Activated naive CD8-positive, alpha-beta T cell treated with anti-CD3 and anti-CD28 coated beads for 36 hours (primary cell): ENCODE measurements around the gene TNFAIP8L1. TPM values are rescaled to one million over a fixed set of nuclear protein-coding genes. Genes with fewer than 3 reads are reported as not detected.

ENCODE experiments used
- DNase-seq: peaks from one replicate; pipeline ENCODE4 v3.0.0; 2021
- H3K27ac Mint-ChIP-seq: one replicate; pipeline ENCODE4 v1.8.0; 2022; ENCODE audit warnings: mild to moderate bottlenecking, moderate library complexity, mixed read lengths
- H3K27me3 Mint-ChIP-seq: one replicate; pipeline ENCODE4 v1.8.0; 2022; ENCODE audit warnings: mild to moderate bottlenecking, mixed read lengths
- H3K36me3 Mint-ChIP-seq: one replicate; pipeline ENCODE4 v1.8.0; 2021; ENCODE audit warnings: mild to moderate bottlenecking, mixed read lengths
- H3K4me1 Mint-ChIP-seq: one replicate; pipeline ENCODE4 v1.8.0; 2021; ENCODE audit warnings: mixed read lengths
- H3K4me3 Mint-ChIP-seq: one replicate; pipeline ENCODE4 v1.8.0; 2022; ENCODE audit warnings: mild to moderate bottlenecking, moderate library complexity, mixed read lengths
- H3K9me3 Mint-ChIP-seq: one replicate; pipeline ENCODE4 v1.8.0; 2022; ENCODE audit warnings: mixed read lengths
- total RNA-seq, 2 experiments: library from RNA; stranded (reverse); gene quantifications; one replicate each; pipeline ENCODE4 v1.2.3, GENCODE V29; 2021

TNFAIP8L1 gene
- total RNA-seq, 2 experiments from 2014 or later, result 10.7 to 11.3 TPM

- no peak overlapping the region for H3K4me3 Mint-ChIP-seq
- DNase-seq, result no peak
- no peak overlapping the region for H3K27ac Mint-ChIP-seq
- peaks cover 2% of the 10 kb centered on the region for H3K4me1 Mint-ChIP-seq
- H3K9me3 Mint-ChIP-seq, result no peaks in the 10 kb centered on the region
- H3K27me3 Mint-ChIP-seq, result peaks cover 29% of the 10 kb centered on the region
- H3K36me3 Mint-ChIP-seq, result no peaks in the 10 kb centered on the region
Observed at GRCh38 chr19:4602173-4602788, 37.0 kb upstream of the TNFAIP8L1 start.

GRCh38 chr19:4602915-4603314 lies 36.4 kb upstream of the TNFAIP8L1 start:
- Mint-ChIP-seq H3K4me1 (no peaks in the 10 kb centered on the region), H3K27me3 (peaks cover 28% of the 10 kb centered on the region), H3K9me3 (no peaks in the 10 kb centered on the region), H3K27ac (no peak overlapping the region), H3K4me3 (no peak overlapping the region), H3K36me3 (no peaks in the 10 kb centered on the region)
- no peak for DNase-seq

DNA sequence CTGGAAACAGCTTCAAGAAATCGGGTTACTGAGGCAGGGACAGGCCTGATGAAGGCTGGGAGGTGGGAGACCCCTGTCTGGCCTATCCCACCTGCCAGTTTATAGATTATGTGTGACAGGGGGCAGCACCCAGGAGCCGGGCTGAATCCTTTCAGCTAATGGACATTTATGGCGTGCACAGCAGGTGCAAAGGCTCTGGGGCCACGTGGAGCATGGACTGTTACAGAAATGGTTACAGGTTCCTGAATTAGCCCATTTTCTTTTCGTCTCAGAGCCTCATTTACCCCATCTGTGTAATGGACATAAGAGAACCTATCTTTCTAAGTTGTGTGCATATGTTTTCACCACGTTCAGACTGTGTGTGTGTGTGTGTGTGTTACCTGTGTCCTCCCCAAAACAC lies 34.4 kb upstream of the TNFAIP8L1 start:
- Mint-ChIP-seq H3K36me3 (no peaks in the 10 kb centered on the region), H3K4me3 (no peak overlapping the region), H3K27me3 (peaks cover 21% of the 10 kb centered on the region), H3K27ac (no peak overlapping the region), H3K4me1 (no peaks in the 10 kb centered on the region), H3K9me3 (no peaks in the 10 kb centered on the region)
- no peak for DNase-seq

GRCh38 chr19:4606181-4606580 lies 33.1 kb upstream of the TNFAIP8L1 start:
- Mint-ChIP-seq H3K27ac (no peak overlapping the region), H3K36me3 (no peaks in the 10 kb centered on the region), H3K4me1 (no peaks in the 10 kb centered on the region), H3K9me3 (no peaks in the 10 kb centered on the region), H3K4me3 (no peak overlapping the region), H3K27me3 (peaks cover 34% of the 10 kb centered on the region)
- DNase-seq, result no peak

DNA sequence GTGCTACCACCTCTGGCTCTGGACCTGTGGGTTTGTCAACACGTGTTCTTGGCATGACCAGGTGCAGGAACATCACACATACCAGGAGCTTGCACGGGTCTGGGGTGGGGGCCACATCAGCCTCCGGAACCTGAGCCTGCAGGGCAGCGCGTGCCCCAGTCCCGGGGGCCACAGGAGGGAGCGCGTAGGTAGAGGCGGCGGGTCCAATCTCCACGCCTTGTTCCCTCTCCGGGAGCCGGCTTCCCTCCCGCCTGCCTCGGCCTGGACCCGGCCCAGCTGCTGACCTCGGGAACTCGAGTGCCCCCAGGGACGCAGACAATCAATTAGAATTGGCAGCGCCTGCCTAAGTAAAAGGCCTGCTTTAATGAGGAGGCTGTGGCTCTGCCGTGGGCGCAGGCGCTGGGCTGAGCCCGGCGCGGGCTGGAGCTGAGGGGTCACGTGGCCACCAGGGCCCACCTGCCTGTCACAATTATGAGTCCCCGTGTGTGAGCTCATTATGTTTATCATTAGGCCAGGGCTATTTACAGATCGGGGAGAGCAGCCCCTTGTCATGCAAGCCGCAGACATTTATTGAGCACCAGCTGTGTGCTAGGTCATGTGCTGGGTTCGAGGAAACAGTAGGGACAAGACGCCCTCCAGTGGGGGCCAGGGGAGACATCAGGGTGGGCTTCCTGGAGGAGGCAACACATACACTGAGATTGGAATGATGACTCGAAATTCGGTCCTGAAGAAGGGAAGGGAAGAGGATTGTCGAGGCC lies 32.2 kb upstream of the TNFAIP8L1 start:
- H3K4me1 Mint-ChIP-seq, result no peaks in the 10 kb centered on the region
- no peak overlapping the region for H3K4me3 Mint-ChIP-seq
- peaks cover 34% of the 10 kb centered on the region for H3K27me3 Mint-ChIP-seq
- H3K36me3 Mint-ChIP-seq, result no peaks in the 10 kb centered on the region
- no peaks in the 10 kb centered on the region for H3K9me3 Mint-ChIP-seq
- H3K27ac Mint-ChIP-seq, result no peak overlapping the region
- DNase-seq, result no peak

DNA sequence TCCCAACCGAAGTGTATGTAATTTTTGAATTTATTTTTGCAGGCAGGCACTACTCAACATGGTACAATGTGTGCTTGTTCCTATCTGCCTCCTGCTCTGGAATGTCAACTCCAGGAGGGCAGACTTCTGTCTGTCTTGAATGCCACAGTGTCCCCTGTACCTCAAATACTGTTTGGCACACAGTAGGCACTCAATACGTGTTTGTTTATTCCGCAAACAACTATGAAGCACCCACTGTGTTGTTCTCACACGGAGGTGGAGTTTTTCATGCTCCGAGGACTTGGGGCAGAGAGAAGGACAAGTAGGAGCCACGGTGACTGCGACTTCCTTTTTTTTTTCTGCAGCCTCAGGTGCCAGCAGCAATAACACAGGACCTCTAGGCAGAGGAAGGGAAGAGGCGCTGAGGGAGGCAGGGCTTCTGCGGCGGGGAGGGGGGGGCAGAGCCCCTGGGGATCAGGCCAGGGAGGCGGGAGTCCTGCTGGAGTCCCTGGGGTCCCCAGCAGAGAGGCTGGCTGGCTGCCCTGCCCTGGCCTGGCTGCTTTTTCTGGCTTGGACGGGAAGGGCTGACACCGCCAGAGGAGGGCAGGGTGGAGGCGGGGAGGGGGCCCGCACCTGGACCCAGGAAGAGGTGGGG lies 29.3 kb upstream of the TNFAIP8L1 start:
- Mint-ChIP-seq H3K4me1 (no peaks in the 10 kb centered on the region), H3K36me3 (no peaks in the 10 kb centered on the region), H3K4me3 (no peak overlapping the region), H3K27ac (no peak overlapping the region), H3K27me3 (peaks cover 34% of the 10 kb centered on the region), H3K9me3 (no peaks in the 10 kb centered on the region)
- no peak for DNase-seq

GRCh38 chr19:4613254-4613751 lies 26.0 kb upstream of the TNFAIP8L1 start:
- Mint-ChIP-seq H3K36me3 (no peaks in the 10 kb centered on the region), H3K27ac (no peak overlapping the region)
- no peak for DNase-seq

GRCh38 chr19:4618019-4618418 lies 21.3 kb upstream of the TNFAIP8L1 start:
- H3K27ac Mint-ChIP-seq, result no peak overlapping the region
- no peak overlapping the region for H3K4me3 Mint-ChIP-seq
- no peaks in the 10 kb centered on the region for H3K9me3 Mint-ChIP-seq
- no peaks in the 10 kb centered on the region for H3K4me1 Mint-ChIP-seq
- peaks cover 36% of the 10 kb centered on the region for H3K27me3 Mint-ChIP-seq
- DNase-seq, result no peak
- H3K36me3 Mint-ChIP-seq, result no peaks in the 10 kb centered on the region

More at GRCh38 chr19:4613254-4613751, 26.0 kb upstream of the TNFAIP8L1 start:
- Mint-ChIP-seq H3K27me3 (peaks cover 26% of the 10 kb centered on the region), H3K4me3 (no peak overlapping the region), H3K4me1 (no peaks in the 10 kb centered on the region), H3K9me3 (no peaks in the 10 kb centered on the region)

DNA sequence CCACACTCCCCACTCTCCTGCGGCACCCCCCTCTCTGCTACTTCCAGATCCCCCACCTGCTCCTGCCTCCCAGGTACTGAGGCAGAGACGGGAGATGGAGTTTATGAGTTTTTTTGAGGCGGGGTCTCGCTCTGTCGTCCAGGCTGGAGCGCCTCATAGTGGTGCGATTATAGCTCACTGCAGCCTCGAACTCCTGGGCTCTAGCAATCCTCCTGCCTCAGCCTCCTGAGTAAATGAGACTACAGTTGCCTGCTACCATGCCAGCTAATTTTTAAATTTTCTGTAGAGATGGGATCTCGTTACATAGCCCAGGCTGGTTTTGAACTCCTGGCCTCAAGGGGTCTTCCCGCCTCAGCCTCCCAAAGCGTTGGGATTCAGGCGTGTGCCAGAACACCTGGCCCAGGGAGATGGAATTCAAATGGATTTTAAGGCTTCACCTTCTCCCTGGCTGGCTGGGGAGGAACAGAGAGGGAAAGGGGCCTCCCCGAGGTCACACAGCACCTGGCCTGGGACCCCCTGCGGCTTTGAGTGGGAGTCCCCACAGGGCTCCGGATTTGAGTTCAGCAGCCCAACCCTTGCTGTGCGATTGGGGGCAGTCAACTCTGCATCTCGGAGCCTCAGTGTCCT lies 19.5 kb upstream of the TNFAIP8L1 start:
- Mint-ChIP-seq H3K4me1 (no peaks in the 10 kb centered on the region), H3K4me3 (no peak overlapping the region), H3K9me3 (no peaks in the 10 kb centered on the region), H3K27me3 (peaks cover 36% of the 10 kb centered on the region), H3K36me3 (no peaks in the 10 kb centered on the region), H3K27ac (no peak overlapping the region)
- DNase-seq, result no peak

GRCh38 chr19:4620675-4621074 lies 18.6 kb upstream of the TNFAIP8L1 start:
- H3K27ac Mint-ChIP-seq, result no peak overlapping the region
- H3K4me1 Mint-ChIP-seq, result no peaks in the 10 kb centered on the region
- H3K9me3 Mint-ChIP-seq, result no peaks in the 10 kb centered on the region
- H3K4me3 Mint-ChIP-seq, result no peak overlapping the region
- H3K27me3 Mint-ChIP-seq, result peaks cover 36% of the 10 kb centered on the region
- DNase-seq, result no peak
- no peaks in the 10 kb centered on the region for H3K36me3 Mint-ChIP-seq

GRCh38 chr19:4622695-4623421 lies 16.5 kb upstream of the TNFAIP8L1 start:
- Mint-ChIP-seq H3K9me3 (no peaks in the 10 kb centered on the region), H3K4me3 (no peak overlapping the region), H3K36me3 (no peaks in the 10 kb centered on the region), H3K4me1 (no peaks in the 10 kb centered on the region), H3K27ac (no peak overlapping the region), H3K27me3 (peaks cover 32% of the 10 kb centered on the region)
- DNase-seq, result no peak

- H3K36me3 Mint-ChIP-seq, result no peaks in the 10 kb centered on the region
- no peak overlapping the region for H3K27ac Mint-ChIP-seq
- H3K4me3 Mint-ChIP-seq, result no peak overlapping the region
- H3K27me3 Mint-ChIP-seq, result peaks cover 29% of the 10 kb centered on the region
- no peak for DNase-seq
- H3K9me3 Mint-ChIP-seq, result no peaks in the 10 kb centered on the region
- H3K4me1 Mint-ChIP-seq, result no peaks in the 10 kb centered on the region
Observed at GRCh38 chr19:4624301-4624700, 15.0 kb upstream of the TNFAIP8L1 start.

- Mint-ChIP-seq H3K27ac (no peak overlapping the region), H3K27me3 (peaks cover 25% of the 10 kb centered on the region), H3K4me3 (no peak overlapping the region), H3K36me3 (no peaks in the 10 kb centered on the region), H3K4me1 (no peaks in the 10 kb centered on the region), H3K9me3 (no peaks in the 10 kb centered on the region)
- DNase-seq, result no peak
Observed at GRCh38 chr19:4624733-4625362, 14.5 kb upstream of the TNFAIP8L1 start.
